Pancreas (tissue), 10 donors: ENCODE data around the gene BPIFB2. TPM values are rescaled to one million over a fixed set of nuclear protein-coding genes. Genes with fewer than 3 reads are reported as not detected.

Experiments used
- ATAC-seq, 4 donors: fragments of 200-7000 bp; cut with Tn5 transposase; one replicate each; pipeline versions ENCODE4 v1.8.0 to v1.9.1; 2020; ENCODE audit warnings: mild to moderate bottlenecking in 4 of 4, moderate library complexity in 4 of 4
- DNase-seq, 6 donors: peaks; one replicate each; pipeline ENCODE4 v3.0.0-alpha.2; 2020
- FAIRE-seq: peaks from 2 replicates; lab custom pipeline; 2012; peaks lifted over from hg19 to GRCh38; lab: Jason Lieb, UNC
- H3K27ac ChIP-seq, 4 donors: fragments of 200-600 bp; sonication (generic); 1 replicate in 3 of 4; 2 replicates in 1 of 4; pipeline versions ENCODE4 v1.5.0 to v1.8.0; 2020
- H3K27me3 ChIP-seq, 4 donors: fragments of 200-600 bp; one replicate each; pipeline ENCODE4 v1.8.0; 2021
- H3K36me3 ChIP-seq, 3 donors: fragments of 200-600 bp; sonication (generic) in 1 of 3; one replicate each; pipeline versions ENCODE4 v1.5.0 to v1.8.0; 2020 to 2021
- H3K4me1 ChIP-seq, 3 donors: fragments of 200-600 bp; one replicate each; pipeline ENCODE4 v1.8.0; 2021
- H3K4me3 ChIP-seq, 4 donors: fragments of 200-600 bp; sonication (generic) in 2 of 4; one replicate each; pipeline versions ENCODE4 v1.5.0 to v1.8.0; 2020 to 2021
- H3K9me3 ChIP-seq, 4 donors: fragments of 200-600 bp; one replicate each; pipeline ENCODE4 v1.8.0; 2021
- CTCF ChIP-seq, 4 donors: fragments of 200-600 bp; sonication (generic) in 3 of 4; IDR thresholded peaks; one replicate each; pipeline versions ENCODE4 v1.5.0 to v1.8.0; 2021; ENCODE audit warnings: antibody characterized with exemption in 4 of 4
- WGBS, 2 donors: extraction: QIAGEN DNeasy Blood & Tissue Kit; methylation state at CpG; one replicate each; pipeline ENCODE4 v1.1.7; 2013; 5-methylcytosine and 5-hydroxymethylcytosine counted together
- intact Hi-C, 3 donors: fragments of 100-400 bp; cut with DNase I; formaldehyde crosslinking; loops; one replicate each; pipeline versions ENCODE4 v1.11.1 to v1.14.2; 2022
- polyA plus RNA-seq, 2 donors: library from polyadenylated mRNA; stranded (reverse); fragments of 200-250 nt; gene quantifications; one replicate each; pipeline ENCODE4 v1.2.3, GENCODE V29; 2013
- total RNA-seq, 6 donors: library from RNA; stranded (reverse); fragmentation: NEBNext Ultra II Directional in 4 of 6; extraction: Animal tissue kit (Norgen Biotek cat#: 25700) in 4 of 6; gene quantifications; one replicate each; pipeline versions ENCODE4 v1.2.1 to v1.2.4, GENCODE V29; 2021 to 2023
- donor health status: healthy with polysubstance abuse.
- donor health status: DM: no; HTN: no; CAD: no; lungs with moderate emphysema.
- donor health status: DM: no; HTN: no; CAD: no.
- donor health status: control.
- donor health status: control.
- donor health status: Bipolar disorder and iron deficiency.
- donor health status: DM: yes; HTN: yes; CAD: no.
- donor health status: DM: no; HTN: no; CAD: no.
- donor health status: DM: no; HTN: no; CAD: no.
- donor health status: DM: yes; HTN: yes; CAD: no.

BPIFB2 gene
- total and polyA plus RNA-seq, 8 donors = 0.05 to 0.16 TPM; not detected in 6

GRCh38 chr20:33019465-33020277 lies 12.2 kb downstream of the BPIFB2 start:
- Histone ChIP-seq H3K27me3 (no peaks in the 10 kb centered on the region), H3K27ac (no peak overlapping the region), H3K4me1 (no peaks in the 10 kb centered on the region), H3K4me3 (no peak overlapping the region), H3K9me3 (no peaks in the 10 kb centered on the region), H3K36me3 (no peaks in the 10 kb centered on the region)
- 72 to 74% methylated on average over 23 of the region's 23 CpGs for WGBS, 2 donors
- DNase-seq = no peak
- no peak for ATAC-seq
- FAIRE-seq = no peak
- intact Hi-C loops = no loop called here
- no peak for TF ChIP-seq CTCF (IDR thresholded peaks at IDR 0.05)

- Histone ChIP-seq H3K27me3 (no peaks in the 10 kb centered on the region), H3K4me3 (no peak overlapping the region), H3K36me3 (no peaks in the 10 kb centered on the region), H3K9me3 (no peaks in the 10 kb centered on the region), H3K4me1 (no peaks in the 10 kb centered on the region), H3K27ac (no peak overlapping the region)
- DNase-seq = no peak
- no peak for FAIRE-seq
- TF ChIP-seq CTCF (IDR thresholded peaks at IDR 0.05) = no peak
- no peak for ATAC-seq
- 66 to 74% methylated on average over 18 of the region's 18 CpGs for WGBS, 2 donors
- intact Hi-C loops = no loop called here
Measured at GRCh38 chr20:33020278-33021161, 13.0 kb downstream of the BPIFB2 start.

- H3K4me1 ChIP-seq = no peaks in the 10 kb centered on the region
- FAIRE-seq (no peak), DNase-seq (no peak), ATAC-seq (no peak)
- no peaks in the 10 kb centered on the region for H3K36me3 ChIP-seq
- H3K4me3 ChIP-seq = no peak overlapping the region
- no peaks in the 10 kb centered on the region for H3K9me3 ChIP-seq
- no peak for TF ChIP-seq CTCF (IDR thresholded peaks at IDR 0.05)
- 43 to 59% methylated on average over 3 of the region's 3 CpGs for WGBS, 2 donors
- no peaks in the 10 kb centered on the region for H3K27me3 ChIP-seq
- no peak overlapping the region for H3K27ac ChIP-seq
- intact Hi-C loops = no loop called here
Measured at GRCh38 chr20:33021879-33022278, 14.4 kb downstream of the BPIFB2 start.

GRCh38 chr20:33022289-33022688 lies 14.8 kb downstream of the BPIFB2 start:
- Histone ChIP-seq H3K4me3 (no peak overlapping the region), H3K27me3 (no peaks in the 10 kb centered on the region), H3K9me3 (no peaks in the 10 kb centered on the region), H3K4me1 (no peaks in the 10 kb centered on the region), H3K27ac (no peak overlapping the region), H3K36me3 (no peaks in the 10 kb centered on the region)
- ATAC-seq = no peak
- WGBS, 2 donors = 46 to 54% methylated on average over 4 of the region's 4 CpGs
- no peak for FAIRE-seq
- DNase-seq = no peak
- intact Hi-C loops = no loop called here
- no peak for TF ChIP-seq CTCF (IDR thresholded peaks at IDR 0.05)
